Gastroesophageal sphincter (tissue), 3 donors: ENCODE data around the gene SECISBP2.

Experiments
- POLR2A ChIP-seq, 2 donors: fragments of 450-650 bp; IDR thresholded peaks; one replicate each; pipeline ENCODE4 v1.6.1; 2017; ENCODE audit warnings: antibody characterized with exemption in 2 of 2, mild to moderate bottlenecking in 2 of 2, moderate library complexity in 1 of 2
- POLR2AphosphoS5 ChIP-seq: sonication (generic); formaldehyde crosslinking; IDR thresholded peaks from one replicate; pipeline ENCODE4 v1.6.1; 2017; ENCODE audit warnings: antibody characterized with exemption
- TF ChIP-seq, protein P1 (sequence below), 4 experiments: fragments of 200-600 bp in 2 of 4; fragments of 450-650 bp in 2 of 4; sonication (generic) in 1 of 4; IDR thresholded peaks; one replicate each; pipeline ENCODE4 v1.5.1; 2017 to 2019; ENCODE audit warnings: antibody characterized with exemption in 4 of 4, mild to moderate bottlenecking in 2 of 4, moderate library complexity in 2 of 4

- TF ChIP-seq, protein P1, sequence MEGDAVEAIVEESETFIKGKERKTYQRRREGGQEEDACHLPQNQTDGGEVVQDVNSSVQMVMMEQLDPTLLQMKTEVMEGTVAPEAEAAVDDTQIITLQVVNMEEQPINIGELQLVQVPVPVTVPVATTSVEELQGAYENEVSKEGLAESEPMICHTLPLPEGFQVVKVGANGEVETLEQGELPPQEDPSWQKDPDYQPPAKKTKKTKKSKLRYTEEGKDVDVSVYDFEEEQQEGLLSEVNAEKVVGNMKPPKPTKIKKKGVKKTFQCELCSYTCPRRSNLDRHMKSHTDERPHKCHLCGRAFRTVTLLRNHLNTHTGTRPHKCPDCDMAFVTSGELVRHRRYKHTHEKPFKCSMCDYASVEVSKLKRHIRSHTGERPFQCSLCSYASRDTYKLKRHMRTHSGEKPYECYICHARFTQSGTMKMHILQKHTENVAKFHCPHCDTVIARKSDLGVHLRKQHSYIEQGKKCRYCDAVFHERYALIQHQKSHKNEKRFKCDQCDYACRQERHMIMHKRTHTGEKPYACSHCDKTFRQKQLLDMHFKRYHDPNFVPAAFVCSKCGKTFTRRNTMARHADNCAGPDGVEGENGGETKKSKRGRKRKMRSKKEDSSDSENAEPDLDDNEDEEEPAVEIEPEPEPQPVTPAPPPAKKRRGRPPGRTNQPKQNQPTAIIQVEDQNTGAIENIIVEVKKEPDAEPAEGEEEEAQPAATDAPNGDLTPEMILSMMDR (IDR thresholded peaks at IDR 0.05) = no peak
- TF ChIP-seq POLR2AphosphoS5 = no peak
- no peak for TF ChIP-seq POLR2A (IDR thresholded peaks at IDR 0.05)
Measured at GRCh38 chr9:89408628-89409101, 90.4 kb downstream of the SECISBP2 start.
